C4-2B (cell line): Measurements from ENCODE around the gene THSD7B.

Experiments used
- ZFX ChIP-seq: fragments of 450-650 bp; IDR thresholded peaks from 2 replicates; pipeline ENCODE4 v1.6.1; 2017
- TF ChIP-seq, protein P1 (sequence below): fragments of 450-650 bp; conservative IDR thresholded peaks from 2 replicates; pipeline ENCODE4 v1.5.1; 2017; ENCODE audit warnings: mild to moderate bottlenecking

DNA sequence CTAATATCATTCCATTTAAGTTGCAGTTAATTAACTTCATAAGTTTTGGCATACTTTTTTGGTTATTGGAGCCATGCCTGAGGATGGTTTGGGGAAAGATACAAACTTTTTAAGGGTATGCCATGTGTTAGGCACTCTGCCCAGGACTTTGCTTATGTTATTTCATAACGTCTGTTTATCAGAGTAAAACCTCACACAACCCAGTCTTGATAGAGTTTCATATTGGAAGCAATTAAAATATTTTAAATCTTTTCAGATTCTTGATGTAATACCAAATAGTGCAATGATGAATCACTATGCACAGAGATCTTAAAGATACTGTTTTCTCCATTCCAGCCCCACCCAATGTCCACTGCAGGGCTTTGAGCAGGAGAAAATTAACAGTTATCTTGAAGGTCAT, 669.8 kb downstream of the THSD7B start:
- TF ChIP-seq, protein P1, sequence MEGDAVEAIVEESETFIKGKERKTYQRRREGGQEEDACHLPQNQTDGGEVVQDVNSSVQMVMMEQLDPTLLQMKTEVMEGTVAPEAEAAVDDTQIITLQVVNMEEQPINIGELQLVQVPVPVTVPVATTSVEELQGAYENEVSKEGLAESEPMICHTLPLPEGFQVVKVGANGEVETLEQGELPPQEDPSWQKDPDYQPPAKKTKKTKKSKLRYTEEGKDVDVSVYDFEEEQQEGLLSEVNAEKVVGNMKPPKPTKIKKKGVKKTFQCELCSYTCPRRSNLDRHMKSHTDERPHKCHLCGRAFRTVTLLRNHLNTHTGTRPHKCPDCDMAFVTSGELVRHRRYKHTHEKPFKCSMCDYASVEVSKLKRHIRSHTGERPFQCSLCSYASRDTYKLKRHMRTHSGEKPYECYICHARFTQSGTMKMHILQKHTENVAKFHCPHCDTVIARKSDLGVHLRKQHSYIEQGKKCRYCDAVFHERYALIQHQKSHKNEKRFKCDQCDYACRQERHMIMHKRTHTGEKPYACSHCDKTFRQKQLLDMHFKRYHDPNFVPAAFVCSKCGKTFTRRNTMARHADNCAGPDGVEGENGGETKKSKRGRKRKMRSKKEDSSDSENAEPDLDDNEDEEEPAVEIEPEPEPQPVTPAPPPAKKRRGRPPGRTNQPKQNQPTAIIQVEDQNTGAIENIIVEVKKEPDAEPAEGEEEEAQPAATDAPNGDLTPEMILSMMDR: no peak
- no peak for TF ChIP-seq ZFX
